Measurements from ENCODE around the gene GABPB2.

The GABPB2 gene

GRCh38 chr1:151130987-151131586, 60.5 kb downstream of the GABPB2 start (continued):
- no peak for TF ChIP-seq ZNF362 (tag by site-specific recombination; IDR thresholded peaks at IDR 0.05)
- no peak for TF ChIP-seq ZNF202 (tag by site-specific recombination; IDR thresholded peaks at IDR 0.05; ENCODE audit: borderline replicate concordance)
- no peak for TF ChIP-seq GFI1B (tag by site-specific recombination; IDR thresholded peaks at IDR 0.05)

GRCh38 chr1:151131701-151132334, 61.3 kb downstream of the GABPB2 start:
- H3K27ac ChIP-seq (ENCODE audit: extremely low read depth, low read depth, low read length) = no peak overlapping the region
- TF ChIP-seq ZNF184 (tag by site-specific recombination; IDR thresholded peaks at IDR 0.05) (no peak), ZNF837 (tag by site-specific recombination; IDR thresholded peaks at IDR 0.05) (no peak), KLF7 (tag by site-specific recombination; IDR thresholded peaks at IDR 0.05; ENCODE audit: borderline replicate concordance) (no peak), ZNF16 (tag by site-specific recombination; IDR thresholded peaks at IDR 0.05; ENCODE audit: low read depth) (no peak), HOXD13 (CRISPR knock-in tag; IDR thresholded peaks at IDR 0.05; ENCODE audit: borderline replicate concordance) (no peak), MYNN (tag by site-specific recombination; IDR thresholded peaks at IDR 0.05; ENCODE audit: borderline replicate concordance) (no peak), ZNF19 (tag by site-specific recombination; IDR thresholded peaks at IDR 0.05; ENCODE audit: low read depth) (no peak), ZNF280C (tag by site-specific recombination; IDR thresholded peaks at IDR 0.05) (no peak), ZNF274 (IDR thresholded peaks at IDR 0.05; ENCODE audit: low read length) (no peak), ZNF274 (tag by site-specific recombination; IDR thresholded peaks at IDR 0.05; ENCODE audit: borderline replicate concordance) (no peak), ZNF473 (tag by site-specific recombination; IDR thresholded peaks at IDR 0.05) (no peak), ZNF174 (tag by site-specific recombination; IDR thresholded peaks at IDR 0.05) (no peak), PRDM10 (tag by site-specific recombination; IDR thresholded peaks at IDR 0.05) (no peak)
- no peak overlapping the region for H3K4me3 ChIP-seq (ENCODE audit: low read depth, low read length)
- H3K9me3 ChIP-seq (ENCODE audit: control insufficient read depth, insufficient read depth, low read depth, low read length) = no peaks in the 10 kb centered on the region
- CTCF ChIA-PET = interaction anchor here (1.1 kb wide), 1 partner anchor 69 kb away, joined by 3 read pairs; no protein-coding TSS in a partner anchor
- H3K4me1 ChIP-seq (ENCODE audit: control insufficient read depth, insufficient read depth, low read length) = no peaks in the 10 kb centered on the region
- POLR2A ChIA-PET = no interaction called here
- H3K36me3 ChIP-seq (ENCODE audit: control insufficient read depth in 2 of 2, insufficient read depth in 1 of 2, low read length in 2 of 2) = peaks cover 0 to 41% of the 10 kb centered on the region in 2 experiments; a peak in 1 of 3 replicates

Measured in HEK293 (cell line).